Loucy (cell line): ENCODE results near the gene FKBP1A.

Source experiments
- H2AFZ ChIP-seq: fragments of 200-600 bp; sonication (generic); 2 replicates; pipeline ENCODE4 v1.6.0; 2016; ENCODE audit warnings: antibody characterized with exemption, mild to moderate bottlenecking, low read length, moderate library complexity
- H3F3A ChIP-seq: fragments of 200-600 bp; 2 replicates; pipeline ENCODE4 v1.6.0; 2016; ENCODE audit warnings: antibody characterized with exemption, low read depth, mild to moderate bottlenecking
- H3K27me3 ChIP-seq: fragments of 200-600 bp; sonication (generic); 2 replicates; pipeline ENCODE4 v1.6.1; 2014; ENCODE audit warnings: low read length, mild to moderate bottlenecking; ENCODE audit not compliant: insufficient read depth, poor library complexity, severe bottlenecking
- H3K36me3 ChIP-seq: fragments of 200-600 bp; sonication (generic); 2 replicates; pipeline ENCODE4 v1.6.1; 2016; ENCODE audit warnings: low read length; ENCODE audit not compliant: insufficient read depth
- H3K4me1 ChIP-seq: fragments of 200-600 bp; sonication (generic); 2 replicates; pipeline ENCODE4 v1.5.1; 2014; ENCODE audit warnings: low read length, mild to moderate bottlenecking; ENCODE audit not compliant: insufficient read depth, poor library complexity, severe bottlenecking
- H3K4me2 ChIP-seq: fragments of 200-600 bp; sonication (generic); 2 replicates; pipeline ENCODE4 v1.6.0; 2014; ENCODE audit warnings: antibody characterized with exemption, low read length, low read depth, mild to moderate bottlenecking; ENCODE audit not compliant: poor library complexity, severe bottlenecking
- H3K4me3 ChIP-seq: fragments of 200-600 bp; sonication (generic); 2 replicates; pipeline ENCODE4 v1.5.1; 2014; ENCODE audit warnings: low read length, mild to moderate bottlenecking, mixed read lengths; ENCODE audit not compliant: poor library complexity, severe bottlenecking
- H3K79me2 ChIP-seq: fragments of 200-600 bp; sonication (generic); 2 replicates; pipeline ENCODE4 v1.6.1; 2014; ENCODE audit warnings: low read length; ENCODE audit not compliant: insufficient read depth
- H3K9ac ChIP-seq: fragments of 200-600 bp; sonication (generic); 2 replicates; pipeline ENCODE4 v1.6.0; 2014; ENCODE audit warnings: mild to moderate bottlenecking, low read depth, low read length, moderate library complexity; ENCODE audit not compliant: poor library complexity, severe bottlenecking
- H3K9me2 ChIP-seq: fragments of 200-600 bp; sonication (generic); replicated peaks from 2 replicates; pipeline ENCODE4 v1.6.1; 2016; ENCODE audit warnings: low read depth, low read length, mixed read lengths
- H3K9me3 ChIP-seq: fragments of 200-600 bp; sonication (generic); 2 replicates; pipeline ENCODE4 v1.6.1; 2014; ENCODE audit warnings: mild to moderate bottlenecking, antibody characterized with exemption, low read length, low read depth; ENCODE audit not compliant: insufficient read depth
- H4K20me1 ChIP-seq: fragments of 200-600 bp; sonication (generic); 2 replicates; pipeline ENCODE4 v1.6.0; 2014; ENCODE audit warnings: antibody characterized with exemption, low read length, mild to moderate bottlenecking; ENCODE audit not compliant: insufficient read depth, poor library complexity, severe bottlenecking
- CTCF ChIP-seq: fragments of 200-600 bp; sonication (generic); conservative IDR thresholded peaks from 2 replicates; pipeline ENCODE4 v1.5.1; 2014; ENCODE audit warnings: mild to moderate bottlenecking, antibody characterized with exemption, low read length
- EZH2phosphoT487 ChIP-seq: fragments of 200-600 bp; IDR thresholded peaks from 2 replicates; pipeline ENCODE4 v1.6.1; 2018; ENCODE audit warnings: antibody characterized with exemption, mild to moderate bottlenecking, moderate library complexity, borderline replicate concordance

Gene FKBP1A

GRCh38 chr20:1363522-1363921 is 29.3 kb downstream of the FKBP1A start:
- no peaks in the 10 kb centered on the region for H3F3A ChIP-seq
- TF ChIP-seq CTCF (no peak), EZH2phosphoT487 (no peak)

GRCh38 chr20:1362484-1362883 is 30.4 kb downstream of the FKBP1A start:
- H3K36me3 ChIP-seq = peaks cover 34% of the 10 kb centered on the region
- H2AFZ ChIP-seq = no peak overlapping the region
- no peak overlapping the region for H3K4me3 ChIP-seq
- no peaks in the 10 kb centered on the region for H3K9me3 ChIP-seq
- TF ChIP-seq EZH2phosphoT487 (no peak), CTCF (no peak)
- no peaks in the 10 kb centered on the region for H3K9me2 ChIP-seq
- H4K20me1 ChIP-seq = peaks cover 3% of the 10 kb centered on the region
- H3K27me3 ChIP-seq = no peaks in the 10 kb centered on the region
- H3K79me2 ChIP-seq = 0 out of 2 replicates have a peak, but pooled peaks cover 4% of the 10 kb centered on the region
- no peak overlapping the region for H3K9ac ChIP-seq
- peaks cover 32% of the 10 kb centered on the region for H3K4me1 ChIP-seq
- H3K4me2 ChIP-seq = no peak overlapping the region
- H3F3A ChIP-seq = no peaks in the 10 kb centered on the region

More at GRCh38 chr20:1363522-1363921, 29.3 kb downstream of the FKBP1A start:
- peak overlapping the region; percentile 23 for H3K9ac ChIP-seq
- H3K4me3 ChIP-seq = peak overlapping the region; percentile 33
- H2AFZ ChIP-seq = no peak overlapping the region
- H3K4me1 ChIP-seq = peaks cover 36% of the 10 kb centered on the region
- H4K20me1 ChIP-seq = peaks cover 3% of the 10 kb centered on the region
- peak overlapping the region; percentile 61 for H3K4me2 ChIP-seq
- H3K36me3 ChIP-seq = peaks cover 39% of the 10 kb centered on the region
- H3K27me3 ChIP-seq = no peaks in the 10 kb centered on the region
- no peaks in the 10 kb centered on the region for H3K9me3 ChIP-seq
- peaks cover 9% of the 10 kb centered on the region; the same call in 1 of the 2 replicates for H3K79me2 ChIP-seq
- no peaks in the 10 kb centered on the region for H3K9me2 ChIP-seq

GRCh38 chr20:1360094-1360846 is 32.6 kb downstream of the FKBP1A start:
- peaks cover 20% of the 10 kb centered on the region for H3K36me3 ChIP-seq
- TF ChIP-seq CTCF (peak; percentile 39), EZH2phosphoT487 (no peak)
- H2AFZ ChIP-seq = no peak overlapping the region
- H3F3A ChIP-seq = no peaks in the 10 kb centered on the region
- H3K4me2 ChIP-seq = no peak overlapping the region
- H3K9me2 ChIP-seq = no peaks in the 10 kb centered on the region
- H3K79me2 ChIP-seq = no peaks in the 10 kb centered on the region
- no peaks in the 10 kb centered on the region for H3K27me3 ChIP-seq
- no peaks in the 10 kb centered on the region for H3K9me3 ChIP-seq
- peaks cover 3% of the 10 kb centered on the region for H4K20me1 ChIP-seq
- peaks cover 32% of the 10 kb centered on the region for H3K4me1 ChIP-seq
- no peak overlapping the region for H3K9ac ChIP-seq
- no peak overlapping the region for H3K4me3 ChIP-seq
